ENCODE results near the gene NCAPG2.

GRCh38 chr7:158729646-158730382, 25.2 kb upstream of the NCAPG2 start:
- no peak for TF ChIP-seq GABPA (IDR thresholded peaks at IDR 0.05; ENCODE audit: low read depth)
- TF ChIP-seq SIN3A (IDR thresholded peaks at IDR 0.05; ENCODE audit: borderline replicate concordance, low read depth, low read length), result no peak
- TF ChIP-seq REST (IDR thresholded peaks at IDR 0.05; ENCODE audit: low read depth, low read length), result no peak

All from SK-N-SH (cell line).